Suprapubic skin (tissue), 4 donors: ENCODE data around the gene ARID5B. TPM values are rescaled to one million over a fixed set of nuclear protein-coding genes. Genes with fewer than 3 reads are reported as not detected.
A peak's percentile ranks its signal among the peaks of the same experiment; 100 is the strongest.

Experiments
- DNase-seq, 2 donors: peaks; one replicate each; pipeline ENCODE4 v3.0.0-alpha.2; 2019; ENCODE audit warnings: low spot score in 2 of 2
- H3K27ac ChIP-seq: fragments of 200-600 bp; sonication (generic); one replicate; pipeline ENCODE4 v1.5.1; 2019
- H3K27me3 ChIP-seq: fragments of 200-600 bp; sonication (generic); one replicate; pipeline ENCODE4 v1.5.1; 2019
- H3K36me3 ChIP-seq: fragments of 200-600 bp; sonication (generic); one replicate; pipeline ENCODE4 v1.5.1; 2019
- H3K4me1 ChIP-seq: fragments of 200-600 bp; sonication (generic); one replicate; pipeline ENCODE4 v1.5.1; 2019
- H3K4me3 ChIP-seq: fragments of 200-600 bp; sonication (generic); one replicate; pipeline ENCODE4 v1.5.1; 2019; ENCODE audit warnings: mild to moderate bottlenecking
- H3K9me3 ChIP-seq: fragments of 200-600 bp; sonication (generic); one replicate; pipeline ENCODE4 v1.5.1; 2019
- CTCF ChIP-seq, 2 donors: fragments of 200-600 bp in 1 of 2; fragments of 450-650 bp in 1 of 2; sonication (generic) in 1 of 2; IDR thresholded peaks; one replicate each; pipeline ENCODE4 v1.5.1; 2016 to 2019; ENCODE audit warnings: antibody characterized with exemption in 2 of 2, mild to moderate bottlenecking in 1 of 2, moderate library complexity in 1 of 2
- EP300 ChIP-seq: sonication (generic); formaldehyde crosslinking; IDR thresholded peaks from one replicate; pipeline ENCODE4 v1.6.1; 2017; ENCODE audit warnings: antibody characterized with exemption
- POLR2A ChIP-seq, 2 donors: fragments of 450-650 bp; IDR thresholded peaks; one replicate each; pipeline ENCODE4 v1.6.1; 2017; ENCODE audit warnings: antibody characterized with exemption in 2 of 2, mild to moderate bottlenecking in 2 of 2, moderate library complexity in 2 of 2
- POLR2AphosphoS5 ChIP-seq, 3 donors: sonication (generic); formaldehyde crosslinking; IDR thresholded peaks; one replicate each; pipeline ENCODE4 v1.6.1; 2017; ENCODE audit warnings: antibody characterized with exemption in 3 of 3
- WGBS: methylation state at CpG from one replicate; pipeline ENCODE4 v1.1.5; 2018; 5-methylcytosine and 5-hydroxymethylcytosine counted together
- total RNA-seq, 4 donors: library from RNA; depleted of rRNA; stranded (reverse); fragments of >200 nt; gene quantifications; one replicate each; pipeline ENCODE4 v1.1.0, GENCODE V29; 2016

ARID5B gene
- total RNA-seq, 4 donors from 2014 or later = 45.4 to 75.2 (median 71.9) TPM

- Histone ChIP-seq H3K9me3 (no peaks in the 10 kb centered on the region), H3K27ac (peak overlapping the region; percentile 56), H3K4me3 (no peak overlapping the region), H3K4me1 (peaks cover 42% of the 10 kb centered on the region), H3K27me3 (no peaks in the 10 kb centered on the region), H3K36me3 (no peaks in the 10 kb centered on the region)
- DNase-seq = no peak
- WGBS = 29% methylated on average over 1 of the region's 1 CpG
- no peak for TF ChIP-seq POLR2A (IDR thresholded peaks at IDR 0.05)
- no peak for TF ChIP-seq CTCF (IDR thresholded peaks at IDR 0.05)
- TF ChIP-seq POLR2AphosphoS5 (IDR thresholded peaks at IDR 0.05) = no peak
- no peak for TF ChIP-seq EP300
Observed at GRCh38 chr10:61937631-61938351, 36.3 kb downstream of the ARID5B start.

DNA sequence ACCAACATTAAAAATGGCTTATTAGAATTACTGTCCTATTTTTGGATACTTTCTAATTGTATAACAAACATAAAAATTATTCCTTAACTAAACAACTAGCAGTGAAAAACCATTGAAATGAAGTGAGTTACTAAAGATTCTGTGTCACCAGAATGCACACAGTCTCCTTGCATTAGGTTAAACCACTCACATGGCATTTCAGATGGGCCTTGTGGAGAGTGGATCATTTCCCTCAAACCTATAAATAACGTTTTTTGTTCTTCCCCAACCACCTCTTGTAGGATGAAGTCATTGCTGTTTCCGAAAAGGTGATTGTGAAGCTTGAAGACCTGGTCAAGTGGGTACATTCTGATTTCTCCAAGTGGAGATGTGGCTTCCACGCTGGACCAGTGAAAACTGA, 38.4 kb downstream of the ARID5B start:
- WGBS = 91% methylated on average over 3 of the region's 3 CpGs
- H3K4me3 ChIP-seq = no peak overlapping the region
- no peaks in the 10 kb centered on the region for H3K9me3 ChIP-seq
- peak overlapping the region; percentile 31 for H3K27ac ChIP-seq
- H3K36me3 ChIP-seq = no peaks in the 10 kb centered on the region
- H3K4me1 ChIP-seq = peaks cover 64% of the 10 kb centered on the region
- no peak for TF ChIP-seq EP300
- TF ChIP-seq POLR2AphosphoS5 (IDR thresholded peaks at IDR 0.05) = no peak
- TF ChIP-seq CTCF (IDR thresholded peaks at IDR 0.05) = no peak
- no peak for TF ChIP-seq POLR2A (IDR thresholded peaks at IDR 0.05)
- H3K27me3 ChIP-seq = no peaks in the 10 kb centered on the region
- DNase-seq = no peak

GRCh38 chr10:61941202-61941681, 39.7 kb downstream of the ARID5B start:
- no peaks in the 10 kb centered on the region for H3K27me3 ChIP-seq
- DNase-seq = no peak
- TF ChIP-seq POLR2A (IDR thresholded peaks at IDR 0.05) (no peak), EP300 (no peak), POLR2AphosphoS5 (IDR thresholded peaks at IDR 0.05) (no peak), CTCF (IDR thresholded peaks at IDR 0.05) (no peak)
- no peaks in the 10 kb centered on the region for H3K36me3 ChIP-seq
- H3K9me3 ChIP-seq = no peaks in the 10 kb centered on the region
- no peak overlapping the region for H3K27ac ChIP-seq
- H3K4me3 ChIP-seq = no peak overlapping the region
- H3K4me1 ChIP-seq = peaks cover 62% of the 10 kb centered on the region
- WGBS = 72% methylated on average over 4 of the region's 4 CpGs

- no peak for DNase-seq
- H3K4me1 ChIP-seq = peaks cover 52% of the 10 kb centered on the region
- H3K4me3 ChIP-seq = peak overlapping the region; percentile 16
- TF ChIP-seq POLR2A (IDR thresholded peaks at IDR 0.05) (no peak), POLR2AphosphoS5 (IDR thresholded peaks at IDR 0.05) (no peak), CTCF (IDR thresholded peaks at IDR 0.05) (no peak), EP300 (no peak)
- H3K27me3 ChIP-seq = no peaks in the 10 kb centered on the region
- H3K36me3 ChIP-seq = no peaks in the 10 kb centered on the region
- WGBS = 80% methylated on average over 5 of the region's 5 CpGs
- no peaks in the 10 kb centered on the region for H3K9me3 ChIP-seq
- H3K27ac ChIP-seq = peak overlapping the region; percentile 86
Observed at GRCh38 chr10:61942604-61943461, 41.3 kb downstream of the ARID5B start.
